ENCODE data around the gene AKT3.

DNA sequence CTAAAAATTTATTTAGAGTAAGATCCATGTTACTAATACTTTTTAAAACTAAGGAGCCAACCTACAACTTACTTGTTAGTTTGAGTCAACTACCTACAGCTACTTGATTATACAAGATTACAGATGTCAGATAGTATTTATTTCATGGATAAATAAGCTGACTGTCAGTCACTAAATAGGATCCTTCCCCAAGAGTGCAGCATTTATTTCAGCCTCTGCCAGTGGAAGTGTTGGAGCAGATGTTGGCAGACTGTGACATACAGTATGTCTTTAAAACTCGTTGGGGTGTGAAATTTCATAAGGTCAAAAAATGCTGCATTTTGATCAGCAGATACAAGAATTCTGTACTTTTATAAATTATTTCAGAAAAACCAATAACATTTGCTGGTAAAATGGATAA is 156.2 kb downstream of the AKT3 start:
- TF ChIP-seq, protein P1, sequence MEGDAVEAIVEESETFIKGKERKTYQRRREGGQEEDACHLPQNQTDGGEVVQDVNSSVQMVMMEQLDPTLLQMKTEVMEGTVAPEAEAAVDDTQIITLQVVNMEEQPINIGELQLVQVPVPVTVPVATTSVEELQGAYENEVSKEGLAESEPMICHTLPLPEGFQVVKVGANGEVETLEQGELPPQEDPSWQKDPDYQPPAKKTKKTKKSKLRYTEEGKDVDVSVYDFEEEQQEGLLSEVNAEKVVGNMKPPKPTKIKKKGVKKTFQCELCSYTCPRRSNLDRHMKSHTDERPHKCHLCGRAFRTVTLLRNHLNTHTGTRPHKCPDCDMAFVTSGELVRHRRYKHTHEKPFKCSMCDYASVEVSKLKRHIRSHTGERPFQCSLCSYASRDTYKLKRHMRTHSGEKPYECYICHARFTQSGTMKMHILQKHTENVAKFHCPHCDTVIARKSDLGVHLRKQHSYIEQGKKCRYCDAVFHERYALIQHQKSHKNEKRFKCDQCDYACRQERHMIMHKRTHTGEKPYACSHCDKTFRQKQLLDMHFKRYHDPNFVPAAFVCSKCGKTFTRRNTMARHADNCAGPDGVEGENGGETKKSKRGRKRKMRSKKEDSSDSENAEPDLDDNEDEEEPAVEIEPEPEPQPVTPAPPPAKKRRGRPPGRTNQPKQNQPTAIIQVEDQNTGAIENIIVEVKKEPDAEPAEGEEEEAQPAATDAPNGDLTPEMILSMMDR (IDR thresholded peaks at IDR 0.05) = no peak
- TF ChIP-seq POLR2A (IDR thresholded peaks at IDR 0.05) = no peak
- no peak for TF ChIP-seq POLR2AphosphoS5 (IDR thresholded peaks at IDR 0.05)
- no peak for TF ChIP-seq EP300 (IDR thresholded peaks at IDR 0.05)

Data from suprapubic skin (tissue), 4 donors.